ENCODE measurements around the gene DIAPH2.

The DIAPH2 gene

GRCh38 chrX:97267396-97268181, 582.9 kb downstream of the DIAPH2 start:
- ATAC-seq = peak; percentile 39
- TF ChIP-seq ZNF8 (CRISPR knock-in tag; IDR thresholded peaks at IDR 0.05) (no peak), ZC3H10 (CRISPR knock-in tag; IDR thresholded peaks at IDR 0.05) (0 out of 2 replicates have a peak, but pooled peaks have one; percentile 43), TSHZ2 (CRISPR knock-in tag; IDR thresholded peaks at IDR 0.05) (no peak), PPARA (CRISPR knock-in tag; IDR thresholded peaks at IDR 0.05; ENCODE audit: borderline replicate concordance) (no peak), ZNF565 (CRISPR knock-in tag; conservative IDR thresholded peaks at IDR 0.05; ENCODE audit: low read depth) (no peak), TOX (CRISPR knock-in tag; IDR thresholded peaks at IDR 0.05; ENCODE audit: borderline replicate concordance) (peak; percentile 43; the same call in 1 of the 2 replicates), SNAI2 (CRISPR knock-in tag; IDR thresholded peaks at IDR 0.05) (no peak), CREB5 (CRISPR knock-in tag; IDR thresholded peaks at IDR 0.05; ENCODE audit: low read depth) (no peak), ZFP30 (CRISPR knock-in tag; IDR thresholded peaks at IDR 0.05) (no peak), ESRRG (CRISPR knock-in tag; IDR thresholded peaks at IDR 0.05) (no peak), ISL1 (CRISPR knock-in tag; IDR thresholded peaks at IDR 0.05) (peak; percentile 6), POU6F1 (CRISPR knock-in tag; IDR thresholded peaks at IDR 0.05; ENCODE audit: borderline replicate concordance, low read depth) (no peak), ZFP3 (CRISPR knock-in tag; IDR thresholded peaks at IDR 0.05) (no peak), OSR1 (CRISPR knock-in tag; IDR thresholded peaks at IDR 0.05) (no peak), RARB (CRISPR knock-in tag; IDR thresholded peaks at IDR 0.05) (no peak), BACH2 (CRISPR knock-in tag; IDR thresholded peaks at IDR 0.05; ENCODE audit: borderline replicate concordance) (no peak)

- peak; percentile 39 for ATAC-seq
- TF ChIP-seq CREB5 (CRISPR knock-in tag; IDR thresholded peaks at IDR 0.05; ENCODE audit: low read depth) (peak; percentile 68; the same call in 1 of the 2 replicates), ZNF8 (CRISPR knock-in tag; IDR thresholded peaks at IDR 0.05) (no peak), SNAI2 (CRISPR knock-in tag; IDR thresholded peaks at IDR 0.05) (no peak), CSRNP3 (CRISPR knock-in tag; IDR thresholded peaks at IDR 0.05) (no peak), ESRRG (CRISPR knock-in tag; IDR thresholded peaks at IDR 0.05) (no peak), TCF4 (CRISPR knock-in tag; IDR thresholded peaks at IDR 0.05; ENCODE audit: borderline replicate concordance) (peak; percentile 26; the same call in 1 of the 2 replicates), ISL1 (CRISPR knock-in tag; IDR thresholded peaks at IDR 0.05) (peak; percentile 89), ZC3H10 (CRISPR knock-in tag; IDR thresholded peaks at IDR 0.05) (0 out of 2 replicates have a peak, but pooled peaks have one; percentile 9), CSDC2 (CRISPR knock-in tag; IDR thresholded peaks at IDR 0.05) (no peak), TSHZ2 (CRISPR knock-in tag; IDR thresholded peaks at IDR 0.05) (0 out of 2 replicates have a peak, but pooled peaks have one; percentile 42), ZNF70 (CRISPR knock-in tag; IDR thresholded peaks at IDR 0.05) (no peak), ARNTL (CRISPR knock-in tag; IDR thresholded peaks at IDR 0.05; ENCODE audit: borderline replicate concordance, low read depth) (no peak)
Measured at GRCh38 chrX:97268182-97268680, 583.6 kb downstream of the DIAPH2 start.
